Kidney epithelial cell (primary cell): Measurements from ENCODE around the gene PCDHGA1. TPM values are rescaled to one million over a fixed set of nuclear protein-coding genes. Genes with fewer than 3 reads are reported as not detected.

Experiments used
- DNase-seq: peaks from one replicate; pipeline ENCODE4 v3.0.0-alpha.2; 2010; ENCODE audit warnings: low read depth
- H3K27me3 ChIP-seq: 2 replicates; pipeline ENCODE4 v1.6.0; 2011; ENCODE audit warnings: low read length; ENCODE audit not compliant: control insufficient read depth, insufficient read depth
- H3K36me3 ChIP-seq: 2 replicates; pipeline ENCODE4 v1.5.1; 2011; ENCODE audit warnings: low read length; ENCODE audit not compliant: control insufficient read depth, insufficient read depth
- H3K4me3 ChIP-seq: 2 replicates; pipeline ENCODE4 v1.5.1; 2011; ENCODE audit warnings: low read depth, mild to moderate bottlenecking, control low read depth, low read length
- total RNA-seq: library from RNA; depleted of rRNA; stranded (reverse); fragments of >200 nt; gene quantifications from 2 replicates; pipeline ENCODE4 v1.2.3, GENCODE V29; 2015
- TF ChIP-seq, protein P1 (sequence below): IDR thresholded peaks from 2 replicates; pipeline ENCODE4 v1.5.1; 2011; ENCODE audit warnings: mild to moderate bottlenecking, moderate library complexity, low read length, control low read depth, inconsistent platforms; ENCODE audit not compliant: insufficient read depth, poor library complexity, severe bottlenecking

PCDHGA1 gene
- total RNA-seq, 1 donor from 2014 or later, result 0.67 TPM

DNA sequence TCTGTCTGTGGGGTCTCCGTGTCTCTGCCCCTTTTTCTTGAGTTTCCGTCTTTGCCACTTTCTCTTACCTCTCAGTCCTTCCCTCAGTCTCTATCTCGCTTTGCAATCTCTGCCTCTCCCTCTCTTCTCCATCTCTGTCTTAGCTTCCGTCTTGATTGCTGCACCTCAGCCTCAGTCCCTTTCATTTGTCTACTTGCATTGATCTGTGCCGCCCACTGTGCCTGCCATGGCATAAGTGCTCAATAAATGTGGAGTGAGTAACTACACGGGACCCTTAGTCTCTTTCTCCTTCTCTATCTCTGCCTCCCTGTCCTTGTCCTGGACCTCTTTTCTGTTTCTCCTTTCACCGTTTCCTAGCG is 165.1 kb downstream of the PCDHGA1 start:
- Histone ChIP-seq H3K27me3 (peaks cover 23% of the 10 kb centered on the region), H3K36me3 (no peaks in the 10 kb centered on the region), H3K4me3 (no peak overlapping the region)
- TF ChIP-seq, protein P1, sequence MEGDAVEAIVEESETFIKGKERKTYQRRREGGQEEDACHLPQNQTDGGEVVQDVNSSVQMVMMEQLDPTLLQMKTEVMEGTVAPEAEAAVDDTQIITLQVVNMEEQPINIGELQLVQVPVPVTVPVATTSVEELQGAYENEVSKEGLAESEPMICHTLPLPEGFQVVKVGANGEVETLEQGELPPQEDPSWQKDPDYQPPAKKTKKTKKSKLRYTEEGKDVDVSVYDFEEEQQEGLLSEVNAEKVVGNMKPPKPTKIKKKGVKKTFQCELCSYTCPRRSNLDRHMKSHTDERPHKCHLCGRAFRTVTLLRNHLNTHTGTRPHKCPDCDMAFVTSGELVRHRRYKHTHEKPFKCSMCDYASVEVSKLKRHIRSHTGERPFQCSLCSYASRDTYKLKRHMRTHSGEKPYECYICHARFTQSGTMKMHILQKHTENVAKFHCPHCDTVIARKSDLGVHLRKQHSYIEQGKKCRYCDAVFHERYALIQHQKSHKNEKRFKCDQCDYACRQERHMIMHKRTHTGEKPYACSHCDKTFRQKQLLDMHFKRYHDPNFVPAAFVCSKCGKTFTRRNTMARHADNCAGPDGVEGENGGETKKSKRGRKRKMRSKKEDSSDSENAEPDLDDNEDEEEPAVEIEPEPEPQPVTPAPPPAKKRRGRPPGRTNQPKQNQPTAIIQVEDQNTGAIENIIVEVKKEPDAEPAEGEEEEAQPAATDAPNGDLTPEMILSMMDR, result no peak
- no peak for DNase-seq

- H3K27me3 ChIP-seq, result peaks cover 19% of the 10 kb centered on the region
- no peaks in the 10 kb centered on the region for H3K36me3 ChIP-seq
- H3K4me3 ChIP-seq, result no peak overlapping the region
- DNase-seq, result no peak
- TF ChIP-seq, protein P1, result no peak
These were observed 165.7 kb downstream of the PCDHGA1 start for GRCh38 chr5:141496038-141496437.

- Histone ChIP-seq H3K27me3 (no peaks in the 10 kb centered on the region), H3K36me3 (no peaks in the 10 kb centered on the region), H3K4me3 (no peak overlapping the region)
- TF ChIP-seq, protein P1, result no peak
- DNase-seq, result no peak
These were observed 171.4 kb downstream of the PCDHGA1 start for GRCh38 chr5:141501761-141502160.

- TF ChIP-seq, protein P1, result no peak
- no peaks in the 10 kb centered on the region for H3K27me3 ChIP-seq
- H3K36me3 ChIP-seq, result no peaks in the 10 kb centered on the region
- DNase-seq, result no peak
- H3K4me3 ChIP-seq, result no peak overlapping the region
These were observed 173.4 kb downstream of the PCDHGA1 start for GRCh38 chr5:141503681-141504080.

GRCh38 chr5:141504216-141504615 is 173.9 kb downstream of the PCDHGA1 start:
- DNase-seq, result no peak
- Histone ChIP-seq H3K4me3 (no peak overlapping the region), H3K36me3 (no peaks in the 10 kb centered on the region), H3K27me3 (no peaks in the 10 kb centered on the region)
- TF ChIP-seq, protein P1, result no peak

DNA sequence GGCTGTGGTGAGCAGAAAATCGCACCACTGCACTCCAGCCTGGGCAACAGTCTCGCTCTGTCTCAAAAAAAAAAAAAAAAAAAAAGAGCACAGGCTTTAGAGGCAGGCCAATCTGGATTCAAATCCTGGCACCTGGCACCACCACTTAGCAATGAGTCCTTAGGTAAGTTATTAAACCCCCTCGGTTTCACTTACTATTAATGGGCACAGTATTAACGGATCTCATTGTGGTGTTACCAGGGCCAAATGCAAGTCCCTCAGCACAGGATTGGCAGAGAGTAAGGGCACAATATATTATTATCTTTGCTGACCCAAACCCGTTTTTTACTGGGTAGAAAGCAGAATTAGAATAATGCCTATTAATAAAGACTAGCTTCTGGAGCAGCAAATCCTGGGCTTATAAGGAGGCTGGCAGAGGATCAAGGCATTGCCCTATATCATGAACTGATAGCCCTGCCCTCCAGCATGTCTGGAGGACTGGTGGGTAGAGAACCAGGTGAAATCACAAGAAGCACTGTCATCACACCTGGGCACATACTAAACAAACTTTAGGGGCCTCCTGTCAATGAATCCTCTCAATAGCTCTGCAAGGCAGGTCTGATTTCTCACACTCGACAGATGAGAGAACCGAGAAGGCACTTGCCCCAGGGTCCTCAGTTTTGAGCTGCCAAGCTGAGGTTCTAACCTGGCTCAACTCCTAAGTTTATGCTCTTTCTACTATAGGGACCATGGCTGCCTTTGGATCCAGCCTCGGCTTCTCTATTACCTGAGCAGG is 176.3 kb downstream of the PCDHGA1 start:
- H3K36me3 ChIP-seq, result peaks cover 2% of the 10 kb centered on the region
- no peak for DNase-seq
- TF ChIP-seq, protein P1, result no peak
- no peaks in the 10 kb centered on the region for H3K27me3 ChIP-seq
- no peak overlapping the region for H3K4me3 ChIP-seq
